ENCODE results near the gene PHLPP1. TPM values are rescaled to one million over a fixed set of nuclear protein-coding genes. Genes with fewer than 3 reads are reported as not detected.

Gene PHLPP1
- total RNA-seq, 1 experiment from 2014 or later: 14.7 TPM

GRCh38 chr18:62880034-62880433 lies 164.7 kb downstream of the PHLPP1 start:
- peaks cover 48 to 71% of the 10 kb centered on the region in 2 experiments for H3K4me1 ChIP-seq (ENCODE audit: control insufficient read depth in 1 of 2, insufficient read depth in 2 of 2, low read length in 2 of 2)
- H4K20me1 ChIP-seq (ENCODE audit: insufficient read depth): no peaks in the 10 kb centered on the region
- H3K9ac ChIP-seq (ENCODE audit: low read length): no peak overlapping the region
- H3K27me3 ChIP-seq (ENCODE audit: insufficient read depth, low read length): no peaks in the 10 kb centered on the region
- H3K4me2 ChIP-seq (ENCODE audit: low read length): no peak overlapping the region
- ATAC-seq (no peak), DNase-seq (ENCODE audit: low read depth, low spot score) (no peak)
- no peak overlapping the region for H3K4me3 ChIP-seq (replicated peaks in 1 of 2; ENCODE audit: low read depth in 1 of 2, low read length in 2 of 2)
- CTCF ChIA-PET: interaction anchor here (1.6 kb wide), 1 partner anchor 242 kb away, joined by 3 read pairs; no protein-coding TSS in a partner anchor
- no peak overlapping the region for H2AFZ ChIP-seq (ENCODE audit: low read depth, low read length, poor library complexity, severe bottlenecking)
- intact Hi-C loops (cut with micrococcal nuclease): no loop called here
- RAD21 ChIA-PET (ENCODE audit: low non-redundant PET in 1 of 2, low total read pairs in 2 of 2, uncharacterized antibody in 2 of 2, unreplicated experiment in 2 of 2): no interaction called here
- H3K36me3 ChIP-seq (ENCODE audit: control insufficient read depth in 1 of 2, insufficient read depth in 2 of 2, low read length in 2 of 2): no peaks in the 10 kb centered on the region
- no peaks in the 10 kb centered on the region for H3K9me2 ChIP-seq (ENCODE audit: insufficient read depth)
- no peaks in the 10 kb centered on the region for H3K79me2 ChIP-seq (ENCODE audit: insufficient read depth, low read length)
- H3K9me3 ChIP-seq (ENCODE audit: control insufficient read depth in 1 of 2, insufficient read depth in 1 of 2, low read depth in 1 of 2, low read length in 2 of 2): no peaks in the 10 kb centered on the region
- BruUV-seq (replicated peaks): no TSS peak
- TF ChIP-seq TCF7L2 (IDR thresholded peaks at IDR 0.05; ENCODE audit: borderline replicate concordance, extremely low read depth, insufficient read depth, insufficient read length): no peak
- no peak for TF ChIP-seq EZH2 (IDR thresholded peaks at IDR 0.05)
- no peak for TF ChIP-seq CBX3 (IDR thresholded peaks at IDR 0.05; ENCODE audit: low read depth)
- no peak for TF ChIP-seq CTCF (IDR thresholded peaks at IDR 0.05 in 2 of 3, conservative IDR thresholded peaks at IDR 0.05 in 1 of 3; ENCODE audit: borderline replicate concordance in 1 of 3, insufficient read depth in 1 of 3, low read depth in 2 of 3, low read length in 2 of 3)
- no peak for TF ChIP-seq RAD21 (IDR thresholded peaks at IDR 0.05; ENCODE audit: low read depth)
- no peak for TF ChIP-seq POLR2A (IDR thresholded peaks at IDR 0.05; ENCODE audit: borderline replicate concordance, extremely low read depth, insufficient read depth, insufficient read length)
- no peak for TF ChIP-seq EZH2phosphoT487 (IDR thresholded peaks at IDR 0.05; ENCODE audit: borderline replicate concordance)
- TF ChIP-seq FOSL1 (IDR thresholded peaks at IDR 0.05; ENCODE audit: low read depth): no peak
- no peak for TF ChIP-seq REST (IDR thresholded peaks at IDR 0.05; ENCODE audit: low read depth)
- TF ChIP-seq, protein P1, sequence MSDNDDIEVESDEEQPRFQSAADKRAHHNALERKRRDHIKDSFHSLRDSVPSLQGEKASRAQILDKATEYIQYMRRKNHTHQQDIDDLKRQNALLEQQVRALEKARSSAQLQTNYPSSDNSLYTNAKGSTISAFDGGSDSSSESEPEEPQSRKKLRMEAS (IDR thresholded peaks at IDR 0.05): no peak
- TF ChIP-seq EGR1 (IDR thresholded peaks at IDR 0.05; ENCODE audit: low read depth): no peak
- no peak for TF ChIP-seq JUND (IDR thresholded peaks at IDR 0.05)
- H3K27ac ChIP-seq (ENCODE audit: low read depth, low read length): no peak overlapping the region
- POLR2A ChIA-PET: no interaction called here

Measured in HCT116 (cell line).